Fibroblast of skin of abdomen (primary cell): Measurements from ENCODE around the gene SSR1.

Experiments
- DNase-seq: peaks from one replicate; pipeline ENCODE4 v3.0.0-alpha.2; 2013

The SSR1 gene

DNA sequence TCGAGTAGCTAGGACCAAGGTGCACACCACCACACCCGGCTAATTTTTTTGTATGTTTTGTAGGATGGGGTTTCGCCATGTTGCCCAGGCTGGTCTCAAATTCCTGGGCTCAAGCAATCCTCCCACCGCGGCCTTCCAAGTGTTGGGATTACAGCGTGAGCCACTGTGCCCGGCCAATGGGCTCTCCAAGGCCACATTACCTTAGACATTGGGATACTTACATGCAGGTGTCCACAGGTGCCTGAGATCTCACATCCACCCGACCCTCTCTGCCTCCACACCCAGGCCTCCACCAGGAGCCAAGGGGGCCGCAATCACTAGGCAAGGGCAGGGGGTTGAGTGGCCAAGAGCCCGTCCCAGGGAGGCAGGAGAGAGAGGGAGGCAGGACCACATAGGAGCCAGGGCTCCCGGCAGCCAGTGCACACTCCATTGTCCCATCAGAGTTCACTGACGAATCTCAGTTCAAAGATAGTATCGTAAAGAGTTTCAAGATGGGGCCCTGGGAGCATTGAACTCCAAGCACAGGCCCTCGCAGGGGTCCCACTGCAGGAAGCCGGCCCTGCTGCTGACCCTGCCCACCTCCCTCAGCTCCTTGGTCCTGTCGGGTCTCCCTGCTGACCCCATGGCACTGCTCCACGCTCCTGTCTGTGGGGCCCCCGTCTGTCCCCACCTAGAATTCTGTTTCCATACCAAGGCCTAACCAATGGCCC is 55.3 kb downstream of the SSR1 start:
- no peak for DNase-seq

DNA sequence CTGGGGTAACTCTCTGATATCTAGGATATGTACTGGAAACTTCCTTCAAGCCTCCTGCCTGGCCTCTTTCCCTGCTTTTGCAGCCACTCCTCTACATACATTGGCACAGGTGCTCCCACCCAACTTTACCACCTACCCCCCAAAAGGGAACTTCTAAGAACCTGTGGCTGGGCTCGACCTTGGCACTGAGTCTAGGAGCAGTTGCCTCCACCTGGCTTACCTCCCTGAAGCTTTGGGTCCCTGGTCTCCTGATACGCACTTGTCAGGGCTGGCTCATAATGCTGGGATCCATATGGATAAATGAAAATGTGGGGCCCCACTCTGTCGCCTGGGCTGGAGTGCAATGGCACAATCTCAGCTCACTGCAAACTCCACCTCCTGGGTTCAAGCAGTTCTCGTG is 56.2 kb downstream of the SSR1 start:
- DNase-seq: no peak

DNA sequence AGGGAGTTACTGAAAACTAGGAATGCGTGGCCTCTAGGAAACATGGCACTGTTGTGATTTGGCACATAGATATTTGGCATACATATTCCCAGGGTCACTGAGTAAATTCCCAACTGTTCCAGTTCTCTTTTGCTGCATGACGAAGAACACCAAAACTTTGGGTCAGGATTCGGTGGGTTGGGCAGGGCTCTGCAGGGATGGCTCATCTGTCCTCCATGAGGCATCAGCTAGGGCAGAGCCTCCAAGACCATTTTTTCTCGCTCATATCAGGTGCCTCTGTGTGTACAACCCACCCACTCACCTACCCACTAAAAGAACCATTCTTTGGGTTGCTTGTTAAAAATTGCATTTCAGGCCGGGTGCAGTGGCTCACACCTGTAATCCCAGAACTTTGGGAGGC is 57.1 kb downstream of the SSR1 start:
- DNase-seq: no peak

DNA sequence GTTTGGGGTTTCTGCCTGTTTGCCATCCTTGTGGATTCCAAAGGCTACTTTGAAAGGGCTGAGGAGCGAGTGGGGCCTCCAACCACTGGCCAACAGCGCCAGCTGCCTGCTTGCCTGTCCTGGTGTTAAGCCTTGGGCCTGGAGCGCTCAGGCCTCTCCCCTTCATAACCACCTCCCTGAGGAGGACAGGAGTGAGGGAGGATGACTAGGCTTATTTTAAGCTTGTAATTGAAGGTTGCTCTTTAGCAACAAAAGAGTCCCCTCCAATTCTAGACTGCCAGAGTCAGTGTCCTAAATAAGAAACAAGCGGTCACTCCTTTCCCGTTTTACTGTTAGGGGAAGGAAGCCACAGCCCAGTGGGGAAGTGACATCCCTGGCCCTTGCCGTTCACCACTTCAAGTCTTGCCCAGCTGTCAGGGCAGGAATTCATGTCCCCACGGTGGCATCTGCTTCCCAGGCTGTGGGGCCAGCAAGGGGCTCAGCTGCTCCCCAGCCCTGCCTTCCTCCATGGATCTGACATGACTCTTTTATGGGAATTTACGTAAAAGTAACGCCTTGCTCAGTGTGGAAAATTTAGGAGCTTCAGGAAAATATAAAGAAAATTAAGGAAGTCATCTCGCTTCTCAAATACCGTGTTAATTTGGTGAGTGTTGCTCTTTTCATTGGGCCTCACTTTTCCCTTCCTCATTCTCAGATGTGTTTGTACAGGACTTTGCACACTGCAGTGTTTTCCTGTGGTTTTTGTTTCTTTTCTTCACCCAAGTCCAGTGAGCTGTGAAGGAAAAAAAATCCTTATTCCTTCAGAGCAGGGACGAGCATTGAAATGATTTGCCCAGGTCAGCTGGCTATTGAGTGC is 57.8 kb downstream of the SSR1 start:
- no peak for DNase-seq

DNA sequence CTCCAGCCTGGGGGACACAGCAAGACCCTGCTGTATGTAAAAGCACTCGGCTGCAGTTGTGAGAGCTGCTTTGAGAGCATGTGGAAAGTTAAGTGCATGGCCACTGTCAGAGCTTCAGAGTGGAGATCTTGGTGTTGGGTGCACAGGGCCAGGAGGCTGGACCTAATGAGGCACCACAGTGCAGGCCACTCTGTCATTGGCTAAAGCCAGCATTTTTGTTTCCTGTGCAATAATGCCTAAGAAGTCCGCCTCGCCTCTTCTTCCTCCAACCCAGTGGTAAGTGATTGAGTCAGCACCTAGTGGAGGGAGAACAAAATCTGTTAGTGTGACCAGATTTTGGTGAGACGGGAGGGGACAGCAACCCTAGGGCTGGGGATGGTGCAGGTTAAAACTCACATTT is 60.6 kb downstream of the SSR1 start:
- DNase-seq: no peak

DNA sequence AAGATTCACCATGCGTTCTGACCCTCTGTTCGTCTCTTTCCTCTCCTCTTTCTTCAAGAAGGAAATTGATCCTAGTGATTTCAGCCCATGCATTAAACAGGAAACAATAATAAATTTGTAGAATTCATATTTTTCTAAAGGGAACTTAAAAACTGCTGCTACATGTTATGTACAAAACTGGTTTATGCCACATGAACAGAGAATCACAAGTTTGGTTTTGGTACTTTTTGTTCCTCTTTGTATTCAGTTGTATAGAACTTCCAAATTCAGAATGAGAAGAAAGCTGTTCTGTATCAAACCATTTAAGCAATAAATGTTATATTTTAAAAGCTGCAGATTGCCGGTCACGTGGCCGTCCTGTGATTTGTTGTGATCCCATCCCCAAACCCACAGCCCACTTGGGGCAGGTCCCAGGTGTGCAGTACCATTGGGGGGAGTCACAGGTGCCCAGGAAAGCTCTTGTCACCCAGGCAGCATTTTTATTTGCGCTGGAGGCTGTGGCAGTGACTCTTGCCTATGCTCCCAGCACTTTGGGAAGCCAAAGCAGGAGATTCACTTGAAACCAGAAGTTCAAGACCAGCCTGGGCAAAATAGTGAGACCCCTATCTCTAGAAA is 61.2 kb downstream of the SSR1 start:
- no peak for DNase-seq

DNA sequence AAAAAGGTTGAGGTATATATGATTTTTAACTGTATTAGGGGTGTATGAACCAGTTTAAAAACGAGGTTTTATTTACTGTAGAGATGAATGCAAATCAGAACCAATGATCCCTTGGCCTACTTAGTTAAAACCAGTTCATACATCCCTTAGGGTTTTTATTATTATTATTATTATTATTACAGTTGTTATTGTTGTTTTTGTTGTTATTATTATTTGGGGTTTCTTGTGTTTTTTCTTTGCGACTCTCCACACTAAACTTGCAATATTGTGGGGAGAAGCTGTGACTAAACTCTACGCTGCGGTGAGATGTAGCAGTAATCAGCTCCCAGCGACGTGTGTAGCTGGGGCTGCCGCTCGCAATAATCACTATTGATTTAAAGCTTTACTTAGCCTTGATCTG is 62.2 kb downstream of the SSR1 start:
- no peak for DNase-seq

DNA sequence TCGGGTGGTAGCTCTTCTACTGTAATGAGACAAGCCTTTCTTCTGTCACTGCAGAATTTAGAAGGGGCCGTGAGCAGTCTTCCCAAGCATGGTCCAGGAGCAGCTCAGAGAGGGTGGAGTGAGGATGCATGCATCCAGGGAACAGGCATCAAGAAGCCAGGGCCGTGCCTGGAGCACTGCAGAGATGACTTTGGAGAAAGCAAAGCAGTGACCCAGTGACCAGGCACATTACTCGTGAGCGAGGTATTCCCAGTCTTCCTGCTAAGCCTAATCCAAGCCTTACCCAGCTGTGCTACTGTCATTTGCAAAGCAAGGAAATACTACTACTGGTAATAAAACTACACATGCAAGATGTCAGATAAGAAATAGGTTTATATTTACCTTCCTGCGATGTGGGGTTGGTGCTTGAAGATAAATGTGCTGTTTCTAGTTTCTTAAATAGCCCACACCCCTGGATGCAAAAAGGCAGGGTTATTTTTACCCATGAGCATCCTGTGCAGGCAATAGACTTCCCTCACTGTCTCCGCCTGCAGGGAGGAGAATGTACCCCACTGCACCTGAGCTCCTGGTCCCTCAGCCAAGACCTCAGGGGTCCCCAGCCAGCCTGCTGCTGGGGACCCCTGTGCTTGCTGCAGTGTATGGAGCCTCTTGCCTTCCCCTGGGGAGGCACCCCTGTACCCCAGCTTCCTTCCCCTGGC is 62.9 kb downstream of the SSR1 start:
- no peak for DNase-seq

DNA sequence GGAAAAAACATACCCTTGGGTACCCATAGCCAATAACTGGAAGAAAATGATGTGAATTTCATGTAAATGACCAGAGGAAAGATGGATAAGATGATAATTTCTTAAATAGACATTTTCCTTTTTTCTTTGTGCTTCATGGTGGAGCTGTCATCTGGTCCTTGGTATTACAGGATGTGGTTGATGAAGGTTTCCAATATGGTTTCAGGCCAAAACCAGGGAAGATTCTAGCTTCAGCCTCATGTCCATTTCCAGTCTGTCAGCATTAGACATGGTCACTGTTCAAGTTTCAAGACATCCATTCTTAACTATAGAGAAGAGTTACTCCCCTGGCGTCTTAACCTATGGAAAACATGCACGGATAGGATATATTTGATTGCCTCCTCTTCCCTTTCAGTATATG is 63.6 kb downstream of the SSR1 start:
- no peak for DNase-seq

DNA sequence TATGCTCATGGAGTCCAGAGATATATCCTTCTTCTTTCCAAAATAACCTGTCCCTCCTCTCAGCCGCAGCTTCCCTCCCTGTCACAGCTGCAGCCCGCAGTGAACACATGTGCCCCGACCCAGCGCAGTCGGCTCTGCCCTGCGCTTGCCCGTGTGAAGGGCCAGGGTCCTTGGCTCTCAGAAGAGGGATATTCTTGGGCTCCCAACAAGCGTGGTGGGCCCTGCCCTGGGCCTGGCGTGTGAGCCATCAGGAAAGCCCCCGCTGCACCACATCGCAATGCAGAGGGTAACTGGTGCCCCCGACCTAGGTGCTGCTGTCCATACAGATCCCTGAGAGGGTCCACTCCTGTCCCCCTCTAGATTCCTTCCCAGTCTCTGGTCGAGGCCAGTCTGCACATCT is 65.2 kb downstream of the SSR1 start:
- no peak for DNase-seq

DNA sequence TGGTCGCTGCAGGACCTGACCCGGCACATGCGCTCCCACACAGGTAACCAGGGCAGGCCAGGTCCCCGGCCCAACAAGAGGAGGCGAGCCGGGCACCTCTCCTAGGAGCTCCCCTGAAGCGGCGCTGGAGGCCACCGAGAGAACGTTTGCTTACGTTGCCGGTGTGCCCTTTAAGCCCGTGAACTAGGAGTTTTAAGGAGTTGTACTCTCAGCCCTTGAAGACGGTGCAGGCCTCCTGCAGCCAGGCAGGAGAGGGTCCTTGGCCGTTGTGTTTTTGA is 65.9 kb downstream of the SSR1 start:
- DNase-seq: no peak

DNA sequence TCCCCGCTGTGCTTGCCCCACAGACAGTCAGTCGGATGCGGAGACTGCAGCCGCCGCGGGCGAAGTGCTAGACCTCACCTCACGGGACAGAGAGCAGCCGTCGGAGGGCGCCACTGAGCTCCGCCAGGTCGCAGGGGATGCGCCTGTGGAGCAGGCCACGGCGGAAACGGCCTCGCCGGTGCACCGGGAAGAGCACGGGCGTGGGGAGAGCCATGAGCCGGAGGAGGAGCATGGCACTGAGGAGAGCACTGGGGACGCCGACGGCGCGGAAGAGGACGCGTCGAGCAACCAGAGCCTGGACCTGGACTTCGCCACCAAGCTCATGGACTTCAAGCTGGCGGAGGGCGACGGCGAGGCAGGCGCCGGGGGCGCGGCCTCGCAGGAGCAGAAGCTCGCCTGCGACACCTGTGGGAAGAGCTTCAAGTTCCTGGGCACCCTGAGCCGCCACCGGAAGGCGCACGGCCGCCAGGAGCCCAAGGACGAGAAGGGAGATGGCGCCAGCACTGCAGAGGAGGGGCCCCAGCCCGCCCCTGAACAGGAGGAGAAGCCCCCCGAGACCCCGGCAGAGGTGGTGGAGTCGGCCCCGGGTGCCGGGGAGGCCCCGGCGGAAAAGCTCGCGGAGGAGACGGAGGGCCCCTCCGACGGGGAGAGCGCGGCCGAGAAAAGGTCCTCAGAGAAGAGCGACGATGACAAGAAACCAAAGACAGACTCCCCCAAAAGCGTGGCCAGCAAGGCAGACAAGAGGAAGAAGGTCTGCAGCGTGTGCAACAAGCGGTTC is 66.4 kb downstream of the SSR1 start:
- no peak for DNase-seq

DNA sequence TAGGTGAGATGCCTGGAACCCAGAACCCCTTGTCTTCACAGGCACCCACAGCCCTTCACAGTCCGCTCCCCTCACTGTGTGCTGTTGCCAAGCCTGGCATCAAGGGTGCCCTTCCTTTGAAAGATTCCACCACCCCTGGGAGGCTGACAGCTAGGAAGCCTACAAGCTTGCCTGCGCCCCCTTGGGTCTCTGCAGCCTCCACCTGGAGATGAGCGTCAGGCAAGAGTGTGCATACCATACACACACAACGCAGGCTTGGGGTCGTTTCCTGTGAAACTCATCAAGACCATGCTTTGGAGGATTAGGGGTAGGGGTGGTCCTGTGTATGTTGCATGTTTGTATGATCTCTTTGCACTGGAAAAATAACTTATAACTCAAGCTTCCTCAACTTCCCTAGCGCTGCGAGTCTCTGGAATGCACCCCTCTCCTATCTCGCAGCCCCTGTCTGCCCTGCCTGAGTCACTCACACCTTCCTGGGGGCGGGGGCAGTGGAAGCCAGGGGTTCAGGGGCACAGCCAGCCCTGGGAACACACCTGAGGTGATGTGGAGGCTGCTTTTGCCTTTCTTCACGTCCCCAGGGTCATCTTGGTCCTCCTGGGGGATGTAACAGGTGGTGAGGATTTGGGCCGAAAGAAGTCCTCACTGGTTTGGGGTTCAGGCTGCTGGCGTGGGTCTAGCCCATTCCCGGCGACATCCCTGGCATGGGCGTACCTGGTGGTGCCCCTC is 67.2 kb downstream of the SSR1 start:
- DNase-seq: no peak

DNA sequence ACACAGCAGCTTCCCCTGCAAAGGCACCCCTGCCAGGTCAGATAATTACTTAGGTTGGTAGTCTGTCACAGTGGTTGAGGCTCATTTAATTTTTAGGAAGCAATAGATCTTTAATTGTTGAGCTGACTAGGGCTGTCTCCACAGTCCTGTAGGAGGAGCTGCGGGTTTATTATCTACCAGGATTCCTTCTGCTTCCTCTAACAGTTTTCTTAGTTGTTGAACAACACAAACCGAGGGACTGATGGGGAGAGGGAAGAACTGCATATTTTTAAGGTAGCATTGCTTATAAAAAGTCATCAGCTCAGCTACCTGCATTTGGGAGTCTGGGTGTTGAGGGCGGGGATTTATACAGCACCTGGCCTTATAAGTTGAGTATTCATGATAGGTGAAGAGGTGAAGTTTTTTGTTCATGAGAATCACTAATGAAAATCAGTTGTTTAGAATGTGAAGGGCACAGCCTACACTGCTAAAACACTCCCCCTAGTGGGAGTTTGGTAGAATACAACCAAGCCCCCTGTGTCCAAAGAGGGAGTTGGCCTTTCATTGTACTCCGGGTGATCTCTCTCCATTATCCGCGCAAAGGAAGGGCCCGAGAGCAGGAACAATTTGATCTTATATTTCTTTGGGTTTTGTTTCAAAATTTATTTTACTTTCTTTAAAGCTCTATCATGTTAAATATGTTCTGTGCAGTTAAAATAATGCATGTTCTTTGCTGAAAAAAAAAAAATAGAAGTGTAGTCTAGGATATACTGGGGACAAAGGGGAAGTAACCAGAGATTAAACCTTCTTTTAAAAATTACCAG is 69.6 kb downstream of the SSR1 start:
- DNase-seq: peak; percentile 61

DNA sequence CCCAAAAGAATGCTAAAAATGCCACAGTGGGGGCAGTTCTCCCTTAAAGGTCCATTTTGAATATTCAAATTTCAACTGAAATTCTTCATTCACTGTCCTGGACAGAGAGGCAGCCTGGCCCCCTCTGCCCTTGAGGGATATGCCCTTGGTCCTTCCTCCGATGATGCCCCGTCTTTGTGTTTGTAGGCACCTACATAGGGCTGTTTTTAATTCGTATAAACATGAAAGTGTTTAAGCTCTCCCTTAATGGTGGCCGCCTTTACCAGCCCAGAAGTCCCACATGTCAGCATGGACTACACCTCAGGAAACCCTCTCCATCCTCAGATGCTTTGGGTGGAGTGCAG is 70.2 kb downstream of the SSR1 start:
- DNase-seq: peak; percentile 32

DNA sequence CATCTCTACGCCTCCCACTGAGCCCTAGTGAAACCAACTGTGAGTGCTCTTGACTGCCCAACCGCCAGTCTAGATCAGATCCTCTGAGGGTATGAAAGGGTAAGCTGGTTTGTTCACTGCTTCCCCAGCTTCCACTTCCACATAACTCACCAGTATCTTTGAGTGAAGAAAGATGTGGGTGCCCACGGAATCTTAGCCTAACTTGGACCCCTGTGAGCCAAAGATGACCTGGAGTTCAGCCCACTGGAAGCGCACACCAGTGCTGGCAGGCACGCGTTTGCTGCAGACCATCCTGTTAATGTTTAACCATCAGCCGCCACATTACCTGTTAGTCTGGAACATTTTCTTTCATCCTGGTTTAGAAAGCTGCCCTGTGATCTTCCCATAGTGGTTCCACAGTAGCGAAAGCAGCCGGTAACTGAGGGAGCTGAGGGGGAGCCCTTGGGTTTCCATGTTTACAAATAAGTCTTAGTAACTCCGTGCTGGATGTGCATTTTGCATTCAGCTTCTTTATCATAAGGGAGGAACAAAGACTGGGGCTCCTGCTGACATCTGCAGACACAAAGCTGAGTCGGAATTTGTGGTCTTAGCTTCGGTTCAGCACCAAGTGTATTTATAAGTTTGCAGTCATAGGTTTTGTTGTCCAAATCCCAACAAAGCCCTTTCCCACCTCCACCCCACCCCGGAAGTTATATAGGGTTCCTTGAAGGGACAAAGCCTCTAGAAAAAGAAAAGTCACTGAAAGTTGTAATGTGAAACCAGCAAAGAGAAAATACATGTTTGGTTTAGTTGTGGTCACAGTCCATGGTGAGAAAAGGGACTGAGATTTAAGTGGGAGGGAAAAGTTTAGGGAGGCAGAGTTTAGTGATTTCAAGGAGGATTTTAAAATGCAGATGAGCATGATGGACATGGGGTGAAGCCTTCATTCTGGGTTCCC is 71.0 kb downstream of the SSR1 start:
- DNase-seq: peak; percentile 25

DNA sequence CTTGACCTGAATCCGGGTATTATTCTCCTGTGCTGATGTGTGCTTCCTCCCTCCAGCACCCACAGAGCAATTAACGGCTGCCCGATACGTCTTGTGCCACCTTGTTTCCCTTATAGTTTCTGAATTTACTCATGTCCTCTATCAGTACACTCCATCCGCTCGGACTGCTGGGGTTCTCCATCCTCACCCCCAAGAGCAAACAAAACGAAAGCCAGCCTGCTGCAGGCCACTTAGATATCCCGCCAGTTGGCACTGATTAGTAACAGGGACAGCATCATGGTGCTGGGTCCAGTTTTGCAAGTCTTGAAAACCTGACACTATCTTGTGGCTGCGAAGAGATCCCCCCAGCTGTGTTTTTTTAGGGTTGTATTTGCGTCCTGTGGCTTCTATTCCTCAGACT is 71.8 kb downstream of the SSR1 start:
- no peak for DNase-seq

DNA sequence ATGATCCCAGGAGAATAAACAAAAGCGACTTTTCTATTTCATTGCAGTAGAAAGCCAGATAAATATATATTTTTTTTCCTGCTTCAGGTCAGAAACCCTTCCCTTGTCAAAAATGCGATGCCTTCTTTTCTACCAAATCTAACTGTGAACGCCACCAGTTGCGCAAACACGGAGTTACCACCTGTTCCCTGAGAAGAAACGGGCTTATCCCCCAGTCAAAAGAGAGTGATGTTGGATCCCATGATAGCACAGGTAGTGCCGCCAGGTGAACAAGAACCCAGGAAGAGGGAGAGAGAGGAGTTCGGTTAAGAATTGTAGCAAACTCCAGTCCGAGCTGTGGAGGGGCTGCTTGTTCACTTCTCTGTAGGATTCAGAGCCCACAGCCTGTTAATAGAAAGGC is 72.6 kb downstream of the SSR1 start:
- DNase-seq: no peak

DNA sequence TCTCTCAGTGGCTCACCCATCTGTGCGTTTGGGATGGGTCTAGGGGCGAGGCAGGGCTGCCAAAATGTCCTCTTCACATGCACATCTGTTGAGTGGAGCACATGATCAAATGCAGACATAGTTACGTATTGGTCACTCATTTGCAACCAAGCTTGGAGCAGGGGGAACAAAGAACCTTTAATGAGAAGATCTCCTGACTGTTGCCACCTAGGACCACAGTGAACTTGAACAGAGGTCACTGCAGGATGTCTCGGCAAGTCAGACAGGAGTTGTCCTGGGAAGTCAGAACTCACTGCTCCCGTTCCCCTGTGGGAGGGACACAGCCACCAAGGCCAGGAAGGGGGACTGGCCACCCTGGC is 73.4 kb downstream of the SSR1 start:
- no peak for DNase-seq
